Stimulated activated CD8-positive, alpha-beta memory T cell treated with anti-CD3 and anti-CD28 coated beads, Interleukin-12 subunit alpha, Interleukin-12 subunit beta, amount 100 ng/mL, for 1 hour (primary cell): ENCODE measurements around the gene F9.
"Not testable (repeated sequence)": the region's sequence is repeated elsewhere in the genome, so short reads cannot be mapped to it uniquely, and the experiment has no call there.

Source experiments
- DNase-seq: peaks from one replicate; pipeline ENCODE4 v3.0.0-alpha.2; 2020; ENCODE audit warnings: low read depth

The F9 gene

GRCh38 chrX:139530550-139530949 is at the start of gene F9:
TSS of gene F9 (plus strand) at chrX:139530739. CDS start at chrX:139530765, 26 bp downstream.
- no peak for DNase-seq

DNA sequence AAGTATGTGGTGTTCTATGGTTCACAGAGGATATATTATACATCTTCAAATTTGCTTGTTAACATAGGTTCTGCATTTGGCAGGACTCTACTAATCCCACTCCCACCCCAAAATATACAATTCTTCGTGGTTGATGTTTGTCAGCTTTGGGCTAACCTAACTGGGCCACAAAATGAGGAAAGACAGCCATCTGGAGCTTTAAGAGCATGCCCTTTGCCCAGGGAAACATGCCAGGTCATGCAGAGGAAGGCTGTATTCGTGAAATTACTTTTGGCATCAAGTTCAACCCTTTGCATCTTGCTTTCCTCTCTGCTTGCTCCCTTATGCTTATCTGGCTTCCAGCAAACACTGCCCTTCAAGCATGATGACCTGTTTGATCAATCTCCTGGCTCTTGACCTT is 46.8 kb upstream of the F9 start:
- no peak for DNase-seq

- DNase-seq, result no peak
Measured at GRCh38 chrX:139484591-139484990, 45.9 kb upstream of the F9 start.

DNA sequence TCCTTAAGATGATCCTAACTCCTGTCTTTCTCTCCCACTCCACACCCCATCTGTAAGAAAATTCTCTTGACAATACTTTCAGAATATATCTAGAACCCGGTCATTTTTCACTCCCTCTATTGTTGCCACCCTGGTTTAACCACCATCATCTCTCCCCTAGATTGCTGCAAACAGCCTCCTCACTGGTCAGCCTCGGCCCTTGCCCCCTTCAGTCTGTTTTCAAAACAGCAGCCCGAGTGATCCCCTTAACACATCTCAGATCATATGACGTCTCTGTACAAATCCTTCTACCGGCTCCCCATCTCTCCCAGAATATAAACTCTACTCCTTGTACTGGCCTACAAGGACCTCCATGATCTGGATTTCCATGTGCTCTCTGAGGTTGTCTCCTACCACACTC is 35.2 kb upstream of the F9 start:
- DNase-seq, result no peak

DNA sequence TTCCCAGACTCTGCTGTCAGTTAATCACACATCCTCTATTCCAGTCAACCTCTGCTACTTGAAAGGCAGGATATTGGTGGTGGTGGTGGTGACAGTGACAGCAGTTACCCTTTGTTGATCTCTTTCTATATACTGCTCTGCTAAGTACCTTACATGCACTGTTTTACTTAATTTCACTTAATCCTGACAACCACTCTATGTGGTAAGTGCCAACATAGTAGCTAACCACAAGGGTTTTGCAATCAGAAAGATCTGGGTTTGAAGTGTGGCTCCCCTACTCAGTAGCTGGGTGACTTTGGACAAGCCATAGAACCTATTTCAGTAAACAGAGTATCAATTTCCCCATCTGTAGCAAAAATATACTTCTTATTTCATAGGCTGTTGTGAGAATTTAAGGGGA is 24.2 kb upstream of the F9 start:
- no peak for DNase-seq

GRCh38 chrX:139508099-139508498 is 22.4 kb upstream of the F9 start:
- no peak for DNase-seq

- DNase-seq, result no peak
Measured at GRCh38 chrX:139518475-139518874, 12.1 kb upstream of the F9 start.

GRCh38 chrX:139528829-139529228 is 1.7 kb upstream of the F9 start:
- DNase-seq, result not testable (repeated sequence)

DNA sequence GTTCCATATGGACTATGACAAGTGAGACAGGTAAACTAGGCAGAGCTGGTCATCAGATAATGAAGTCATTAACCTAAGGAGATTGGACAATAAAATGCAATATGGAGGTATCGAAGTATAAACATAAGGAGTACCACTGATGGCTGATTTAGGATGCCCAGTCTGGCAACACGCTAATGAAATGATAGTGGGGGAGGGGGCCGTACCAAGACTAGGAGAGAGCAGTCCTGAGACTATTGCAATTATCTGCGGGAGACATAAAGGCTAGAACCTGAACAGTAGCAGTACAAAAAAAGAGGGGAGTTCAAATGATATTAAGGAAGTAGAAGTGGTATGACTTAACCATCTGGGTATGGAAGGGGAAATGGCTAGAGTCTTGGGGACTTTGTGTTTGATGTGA is 2.3 kb downstream of the F9 start:
- DNase-seq, result no peak

- DNase-seq, result no peak
Measured at GRCh38 chrX:139533444-139533843, 2.9 kb downstream of the F9 start.

GRCh38 chrX:139538907-139539790 is 8.6 kb downstream of the F9 start:
- no peak for DNase-seq

GRCh38 chrX:139542652-139543051 is 12.1 kb downstream of the F9 start:
- DNase-seq, result no peak

- no peak for DNase-seq
Measured at GRCh38 chrX:139543920-139544319, 13.4 kb downstream of the F9 start.

GRCh38 chrX:139544591-139544990 is 14.1 kb downstream of the F9 start:
- DNase-seq, result no peak

DNA sequence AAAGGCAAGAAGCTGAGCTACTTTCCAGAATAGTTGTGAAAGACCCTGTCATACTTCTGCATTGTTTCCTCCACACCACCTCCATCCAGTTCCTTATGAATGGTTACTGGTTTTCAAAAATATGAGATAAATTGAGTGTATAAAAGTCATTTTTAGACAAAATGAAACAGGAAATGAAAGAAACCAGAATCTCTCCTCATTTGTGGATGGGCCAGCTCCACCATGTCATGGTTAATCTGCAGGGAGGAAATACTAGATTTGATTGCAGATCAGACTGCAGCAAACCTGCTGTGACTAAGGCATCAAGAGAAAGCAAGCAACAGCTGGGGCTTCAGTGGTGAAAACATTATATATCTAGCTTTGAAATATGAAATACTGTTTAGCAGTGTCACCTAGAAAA is 23.8 kb downstream of the F9 start:
- no peak for DNase-seq

DNA sequence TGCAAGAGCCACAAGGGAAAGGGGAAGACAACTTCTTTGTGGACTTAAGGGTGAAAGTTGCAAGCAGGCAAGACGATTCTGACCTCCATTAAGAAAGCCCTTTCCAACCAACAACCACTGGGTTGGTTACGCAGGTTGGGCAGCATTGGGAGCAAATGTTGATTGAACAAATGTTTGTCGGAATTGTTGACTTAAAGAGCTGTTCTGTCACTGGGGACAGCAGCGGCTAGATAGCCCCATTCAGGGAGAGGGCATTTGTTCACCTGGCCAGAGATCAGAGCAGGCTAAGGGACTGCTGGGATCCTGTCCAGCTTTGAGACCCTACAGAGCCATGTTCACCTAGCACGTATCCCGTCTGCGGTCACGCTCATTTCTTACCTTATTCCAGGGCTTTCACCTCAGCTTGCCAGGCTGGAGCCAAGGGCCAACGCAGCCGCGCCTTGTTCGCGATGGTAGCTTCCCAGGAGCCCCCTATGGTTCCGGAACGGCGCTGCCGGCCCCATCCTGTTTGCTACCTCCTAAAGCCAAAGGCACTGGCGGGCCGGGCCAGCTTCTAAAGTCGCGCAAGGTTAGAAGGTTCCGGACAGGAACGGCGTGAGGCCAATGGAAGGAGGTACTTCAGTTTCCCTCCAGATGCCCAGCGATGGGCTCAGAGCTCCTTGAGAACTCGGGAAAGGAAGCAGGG is 24.6 kb downstream of the F9 start:
- DNase-seq, result no peak

DNA sequence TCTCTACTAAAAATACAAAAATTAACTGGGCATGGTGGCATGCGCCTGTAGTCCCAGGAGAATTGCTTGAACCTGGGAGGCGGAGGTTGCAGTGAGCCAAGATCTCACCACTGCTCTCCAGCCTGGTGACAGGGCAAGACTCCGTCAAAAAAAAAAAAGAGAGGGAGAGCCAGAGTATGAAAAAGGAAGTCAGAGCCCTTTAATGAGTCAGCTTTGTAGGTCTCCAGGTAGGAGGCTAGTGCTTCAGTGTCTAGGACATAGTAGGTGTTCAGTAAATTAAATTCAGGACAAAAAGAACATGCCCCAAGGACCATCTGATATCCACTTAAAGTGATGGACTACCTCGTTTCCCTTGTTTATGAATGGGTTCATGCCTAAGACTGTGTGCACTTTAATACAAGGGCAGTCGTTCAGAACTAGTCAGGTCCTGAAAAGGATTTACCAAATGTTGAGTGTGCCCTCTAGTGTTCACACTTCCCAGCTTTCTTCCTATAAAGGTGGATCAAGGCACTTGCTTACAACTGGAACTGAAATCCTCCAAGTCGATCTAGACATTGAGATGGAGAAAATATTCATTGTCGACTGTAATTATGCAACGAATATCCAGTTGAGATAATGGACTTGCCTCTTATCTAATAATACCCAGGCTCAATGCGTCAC is 29.0 kb downstream of the F9 start:
- DNase-seq, result no peak

DNA sequence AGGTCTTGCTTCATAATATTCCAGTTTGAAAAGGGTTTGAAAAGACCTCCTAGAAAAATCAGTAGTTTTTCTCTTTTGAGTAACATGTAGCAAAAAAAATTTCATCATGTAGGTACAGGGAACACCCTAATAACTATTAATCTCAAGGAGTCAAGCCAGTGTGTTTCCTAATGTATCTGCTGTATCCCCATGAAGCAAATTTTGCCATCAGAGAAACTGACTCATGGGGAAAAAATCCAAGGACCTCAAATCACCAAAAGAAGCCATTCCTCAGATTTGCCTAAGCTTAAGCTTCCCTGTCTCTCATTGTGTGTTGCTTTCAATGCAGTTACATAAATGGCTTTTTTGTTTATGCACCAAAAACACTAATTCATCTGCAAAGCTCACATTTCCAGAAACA is 29.7 kb downstream of the F9 start:
- no peak for DNase-seq

DNA sequence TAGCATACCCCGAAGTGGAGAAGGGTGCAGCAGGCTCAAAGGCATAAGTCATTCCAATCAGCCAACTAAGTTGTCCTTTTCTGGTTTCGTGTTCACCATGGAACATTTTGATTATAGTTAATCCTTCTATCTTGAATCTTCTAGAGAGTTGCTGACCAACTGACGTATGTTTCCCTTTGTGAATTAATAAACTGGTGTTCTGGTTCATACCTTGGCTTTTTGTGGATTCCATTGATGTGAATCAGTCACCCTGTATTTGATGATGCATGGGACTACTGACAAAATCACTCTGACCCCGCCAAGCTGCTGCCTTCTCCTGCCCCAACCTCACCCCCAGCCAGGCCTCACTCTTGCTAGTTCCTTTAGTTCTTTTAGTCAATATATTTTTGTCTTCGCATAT is 32.7 kb downstream of the F9 start:
- DNase-seq, result no peak

DNA sequence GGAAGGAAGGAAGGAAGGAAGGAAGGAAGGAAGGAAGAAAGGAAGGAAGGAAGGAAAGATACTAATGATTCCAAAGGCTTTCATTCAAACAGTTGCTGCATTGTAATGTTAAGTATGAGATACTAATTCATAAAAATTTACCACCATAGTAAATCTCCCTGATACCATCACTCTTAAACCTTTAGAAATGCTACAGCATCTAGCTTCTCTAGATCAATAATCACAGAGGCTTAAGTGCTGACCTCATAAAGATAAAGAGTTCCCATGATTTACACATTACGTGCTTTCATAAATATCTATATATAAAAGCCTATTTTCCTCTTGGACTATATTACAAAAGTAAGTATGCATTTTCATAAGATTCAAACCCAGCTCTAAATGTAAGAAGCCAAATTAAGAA is 36.4 kb downstream of the F9 start:
- no peak for DNase-seq

- DNase-seq, result no peak
Measured at GRCh38 chrX:139581068-139581467, 50.5 kb downstream of the F9 start.

GRCh38 chrX:139585613-139586012 is 55.1 kb downstream of the F9 start:
- no peak for DNase-seq

- DNase-seq, result no peak
Measured at GRCh38 chrX:139596068-139596467, 65.5 kb downstream of the F9 start.
